Endodermal cell (in vitro differentiated cells): ENCODE measurements around the gene SEC24D. TPM values are rescaled to one million over a fixed set of nuclear protein-coding genes. Genes with fewer than 3 reads are reported as not detected.

Experiments
- DNase-seq: peaks from one replicate; pipeline ENCODE4 v3.0.0-alpha.2; 2017
- H3K27ac ChIP-seq: 2 replicates; pipeline ENCODE4 v1.5.1; 2013; ENCODE audit warnings: mild to moderate bottlenecking, low read depth, low read length, moderate library complexity
- H3K27me3 ChIP-seq: 2 replicates; pipeline ENCODE4 v1.6.1; 2013; ENCODE audit warnings: mild to moderate bottlenecking, low read length, moderate library complexity; ENCODE audit not compliant: insufficient read depth, control insufficient read depth, poor library complexity, severe bottlenecking
- H3K36me3 ChIP-seq: 2 replicates; pipeline ENCODE4 v1.7.0; 2013; ENCODE audit warnings: mild to moderate bottlenecking, low read length, moderate library complexity; ENCODE audit not compliant: control insufficient read depth, insufficient read depth
- H3K4me1 ChIP-seq: one replicate; pipeline ENCODE4 v1.7.0; 2013; ENCODE audit warnings: low read length; ENCODE audit not compliant: control insufficient read depth, insufficient read depth
- H3K4me3 ChIP-seq: 2 replicates; pipeline ENCODE4 v1.5.1; 2013; ENCODE audit warnings: mild to moderate bottlenecking, low read length, moderate library complexity
- H3K9ac ChIP-seq: 2 replicates; pipeline ENCODE4 v1.6.1; 2013; ENCODE audit warnings: mild to moderate bottlenecking, low read length, moderate library complexity; ENCODE audit not compliant: poor library complexity, severe bottlenecking; ENCODE audit errors: extremely low read depth
- H3K9me3 ChIP-seq: 2 replicates; pipeline ENCODE4 v1.6.1; 2013; ENCODE audit warnings: mild to moderate bottlenecking, low read length, moderate library complexity; ENCODE audit not compliant: control insufficient read depth
- H3K27ac Mint-ChIP-seq: 2 replicates; pipeline ENCODE4 v1.8.0; 2020; ENCODE audit warnings: mixed read lengths
- H3K27me3 Mint-ChIP-seq: 2 replicates; pipeline ENCODE4 v1.8.0; 2021; ENCODE audit warnings: mild to moderate bottlenecking, mixed read lengths; ENCODE audit not compliant: insufficient read depth
- H3K36me3 Mint-ChIP-seq: 2 replicates; pipeline ENCODE4 v1.8.0; 2020; ENCODE audit warnings: low read depth, mixed read lengths
- H3K4me1 Mint-ChIP-seq: 2 replicates; pipeline ENCODE4 v1.8.0; 2020; ENCODE audit warnings: mixed read lengths
- H3K4me3 Mint-ChIP-seq: 2 replicates; pipeline ENCODE4 v1.8.0; 2020; ENCODE audit warnings: mild to moderate bottlenecking, moderate library complexity, mixed read lengths
- H3K9me3 Mint-ChIP-seq: 2 replicates; pipeline ENCODE4 v1.8.0; 2020; ENCODE audit warnings: mild to moderate bottlenecking, mixed read lengths
- CTCF ChIP-seq: fragments of 200-600 bp; sonication (generic); conservative IDR thresholded peaks from 2 replicates; pipeline ENCODE4 v1.5.0; 2021; ENCODE audit warnings: antibody characterized with exemption, mild to moderate bottlenecking
- WGBS, 2 experiments: methylation state at CpG; one replicate each; pipeline versions ENCODE4 v1.1.5 to v1.1.7; 2013; ENCODE audit warnings: missing lambda C conversion rate in 2 of 2, mixed read lengths in 1 of 2; ENCODE audit not compliant: insufficient coverage in 1 of 2, insufficient read length in 1 of 2; 5-methylcytosine and 5-hydroxymethylcytosine counted together
- total RNA-seq, 2 donors: library from RNA; stranded (reverse); fragmentation: NEBNext Ultra II Directional in 1 of 2; extraction: Animal tissue kit (Norgen Biotek cat#: 25700) in 1 of 2; gene quantifications; 2 replicates in 1 of 2; 3 replicates in 1 of 2; pipeline ENCODE4 v1.2.1, GENCODE V29; 2021

SEC24D gene
- total RNA-seq, 2 donors from 2014 or later: 40.4 to 42.8 TPM

DNA sequence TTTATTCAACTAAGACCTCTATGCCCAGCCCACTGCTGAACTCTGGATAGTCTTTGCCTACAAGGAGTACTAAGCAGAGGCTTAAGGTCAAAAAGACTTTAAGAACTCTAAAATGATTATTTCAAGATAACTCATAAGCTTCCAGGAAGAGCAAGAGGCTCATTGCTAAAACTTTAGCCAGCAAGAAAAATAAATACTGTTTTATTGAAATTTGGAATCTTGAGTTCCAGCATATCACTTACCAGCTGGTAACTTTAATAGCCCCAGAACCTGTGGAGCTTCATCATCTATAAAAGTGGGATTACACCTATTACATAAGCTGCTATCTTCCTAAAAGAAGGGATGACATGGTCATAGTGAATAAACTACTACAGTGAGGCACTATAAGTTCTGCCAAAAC, 47.0 kb downstream of the SEC24D start:
- H3K36me3 ChIP-seq: peaks cover 58% of the 10 kb centered on the region
- DNase-seq: no peak
- Mint-ChIP-seq H3K36me3 (peaks cover 30% of the 10 kb centered on the region), H3K4me3 (no peak overlapping the region), H3K27ac (no peak overlapping the region), H3K9me3 (peaks cover 13% of the 10 kb centered on the region), H3K4me1 (no peaks in the 10 kb centered on the region), H3K27me3 (no peaks in the 10 kb centered on the region)
- no peak overlapping the region for H3K4me3 ChIP-seq
- H3K27me3 ChIP-seq: no peaks in the 10 kb centered on the region
- no peak overlapping the region for H3K9ac ChIP-seq
- peaks cover 4% of the 10 kb centered on the region for H3K9me3 ChIP-seq
- H3K4me1 ChIP-seq: no peaks in the 10 kb centered on the region
- no peak for TF ChIP-seq CTCF
- H3K27ac ChIP-seq: no peak overlapping the region

DNA sequence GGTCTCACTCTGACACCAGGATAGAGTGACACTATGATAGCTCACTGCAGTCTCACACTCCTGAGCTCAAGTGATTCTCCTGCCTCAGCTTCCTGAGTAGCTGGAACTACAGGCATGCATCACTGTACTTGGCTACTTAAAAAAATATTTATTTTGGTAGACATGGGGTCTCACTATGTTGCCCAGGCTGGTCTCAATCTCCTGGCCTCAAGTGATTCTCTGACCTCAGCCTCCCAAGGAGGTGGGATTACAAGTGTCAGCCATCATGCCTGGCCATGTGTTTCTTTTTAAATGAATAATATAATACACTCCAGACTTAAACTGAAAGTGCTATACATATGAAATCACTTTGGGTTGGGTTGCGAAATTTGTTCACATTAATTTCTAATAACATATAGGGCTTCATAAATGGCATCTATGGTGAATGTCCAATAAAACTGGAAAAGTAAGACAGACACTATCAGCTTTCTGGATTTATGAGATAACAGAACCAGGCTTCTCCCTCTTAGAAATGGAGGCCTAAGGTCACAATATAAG, 48.0 kb downstream of the SEC24D start:
- peaks cover 33% of the 10 kb centered on the region for H3K36me3 Mint-ChIP-seq
- H3K27me3 Mint-ChIP-seq: no peaks in the 10 kb centered on the region
- Histone ChIP-seq H3K36me3 (peaks cover 61% of the 10 kb centered on the region), H3K9me3 (peaks cover 13% of the 10 kb centered on the region), H3K27ac (no peak overlapping the region), H3K4me3 (no peak overlapping the region), H3K27me3 (no peaks in the 10 kb centered on the region), H3K4me1 (no peaks in the 10 kb centered on the region), H3K9ac (no peak overlapping the region)
- no peak for TF ChIP-seq CTCF
- peaks cover 16% of the 10 kb centered on the region for H3K9me3 Mint-ChIP-seq
- no peak overlapping the region for H3K4me3 Mint-ChIP-seq
- no peak for DNase-seq
- no peaks in the 10 kb centered on the region for H3K4me1 Mint-ChIP-seq
- WGBS, 2 experiments: no CpG with 5 or more reads among the region's 1 CpG
- no peak overlapping the region for H3K27ac Mint-ChIP-seq

GRCh38 chr4:118784776-118785175, 51.1 kb downstream of the SEC24D start:
- no peak overlapping the region for H3K9ac ChIP-seq
- H3K4me1 ChIP-seq: no peaks in the 10 kb centered on the region
- peaks cover 12% of the 10 kb centered on the region for H3K9me3 ChIP-seq
- H3K36me3 ChIP-seq: peaks cover 54% of the 10 kb centered on the region
- no peak overlapping the region for H3K4me3 ChIP-seq
- no peak overlapping the region for H3K27ac ChIP-seq
- Mint-ChIP-seq H3K27ac (no peak overlapping the region), H3K4me1 (no peaks in the 10 kb centered on the region), H3K4me3 (no peak overlapping the region), H3K27me3 (no peaks in the 10 kb centered on the region), H3K9me3 (peaks cover 21% of the 10 kb centered on the region), H3K36me3 (peaks cover 39% of the 10 kb centered on the region)
- WGBS, 2 experiments: 100% methylated on average over 1 of the region's 1 CpG; no CpG with 5 or more reads in 1 of the 2 experiments
- no peaks in the 10 kb centered on the region for H3K27me3 ChIP-seq
- no peak for DNase-seq
- TF ChIP-seq CTCF: no peak
